Astrocyte of the spinal cord (primary cell): ENCODE results near the gene TOMM5.

Experiments used
- DNase-seq: peaks from one replicate; pipeline ENCODE4 v3.0.0; 2011; ENCODE audit warnings: low read depth, low spot score
- H3K4me3 ChIP-seq: 2 replicates; pipeline ENCODE4 v1.5.1; 2011; ENCODE audit warnings: low read depth, mild to moderate bottlenecking, low read length, moderate library complexity
- CTCF ChIP-seq: IDR thresholded peaks from 2 replicates; pipeline ENCODE4 v1.5.1; 2012; ENCODE audit warnings: low read depth, mild to moderate bottlenecking, low read length, inconsistent platforms
- in situ Hi-C: cut with HindIII; loops from 2 replicates; pipeline ENCODE4 v1.10.0; 2017; ENCODE audit warnings: low sequenced_read_pairs

TOMM5 gene

GRCh38 chr9:37547328-37547878, 45.0 kb downstream of the TOMM5 start:
- no peak overlapping the region for H3K4me3 ChIP-seq
- TF ChIP-seq CTCF, result no peak
- DNase-seq, result no peak
- in situ Hi-C loops, result no loop called here

GRCh38 chr9:37543468-37543867, 48.9 kb downstream of the TOMM5 start:
- no peak overlapping the region for H3K4me3 ChIP-seq
- no peak for DNase-seq
- in situ Hi-C loops, result no loop called here
- TF ChIP-seq CTCF, result no peak

DNA sequence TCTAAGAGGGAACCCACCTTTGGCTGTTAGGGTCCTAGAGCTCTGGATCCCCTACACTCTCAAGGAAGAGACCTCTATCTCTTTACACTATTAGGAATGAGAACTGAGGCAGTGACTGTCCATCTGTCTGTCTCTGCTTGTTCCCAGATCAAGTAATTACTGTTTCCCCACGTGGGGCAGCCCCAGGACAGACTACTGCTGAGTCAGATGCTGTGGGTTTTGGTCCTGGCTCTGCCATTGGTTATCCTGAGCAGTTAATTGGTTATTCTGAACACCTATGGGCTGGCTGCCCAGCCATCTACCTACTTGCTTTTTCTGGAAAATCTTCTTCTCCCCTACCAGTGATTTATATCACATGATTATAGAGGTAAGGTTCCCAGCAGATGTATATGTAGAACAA, 49.5 kb downstream of the TOMM5 start:
- in situ Hi-C loops, result no loop called here

DNA sequence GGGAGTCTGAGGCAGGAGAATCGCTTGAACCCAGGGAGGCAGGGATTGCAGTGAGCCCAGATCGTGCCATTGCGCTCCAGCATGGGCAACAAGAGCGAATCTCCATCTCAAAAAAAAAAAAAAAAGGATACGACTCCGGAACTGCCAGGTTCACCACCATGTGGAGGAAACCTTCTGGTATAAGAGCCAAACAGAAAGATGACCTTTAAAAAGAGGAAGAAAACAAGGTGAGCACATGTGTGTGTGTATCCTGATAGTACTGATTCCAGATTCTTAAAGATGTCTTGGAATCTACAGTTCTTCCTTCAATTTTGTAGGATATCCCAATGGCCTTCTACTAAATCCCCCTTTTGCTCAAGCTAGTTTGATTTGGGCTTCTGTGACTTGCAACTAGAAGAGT, 49.9 kb downstream of the TOMM5 start:
- DNase-seq, result no peak
- no peak for TF ChIP-seq CTCF
- in situ Hi-C loops, result no loop called here
- H3K4me3 ChIP-seq, result no peak overlapping the region

More for the DNA sequence above, 49.5 kb downstream of the TOMM5 start:
- H3K4me3 ChIP-seq, result no peak overlapping the region
- no peak for DNase-seq
- TF ChIP-seq CTCF, result no peak

DNA sequence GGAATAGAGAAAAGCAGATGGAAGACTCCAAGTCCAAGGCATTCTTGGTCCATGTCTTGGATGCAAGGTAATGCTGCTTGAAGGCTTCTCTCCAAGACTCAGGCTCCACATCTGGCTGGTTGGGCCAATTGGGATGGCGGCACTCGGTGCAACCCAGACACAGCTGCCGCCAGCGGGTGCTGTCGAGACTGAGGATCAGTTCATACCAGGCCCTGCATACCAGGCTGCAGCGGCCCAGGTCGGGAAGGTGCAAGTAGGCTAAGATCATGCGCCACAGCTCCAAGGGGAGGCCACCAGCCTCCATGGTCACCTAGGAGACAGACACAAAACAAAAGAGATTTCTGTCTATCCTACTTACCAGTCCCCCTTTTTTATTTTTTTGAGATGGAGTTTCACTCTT, 50.9 kb downstream of the TOMM5 start:
- no peak for TF ChIP-seq CTCF
- in situ Hi-C loops, result no loop called here
- no peak overlapping the region for H3K4me3 ChIP-seq
- no peak for DNase-seq

DNA sequence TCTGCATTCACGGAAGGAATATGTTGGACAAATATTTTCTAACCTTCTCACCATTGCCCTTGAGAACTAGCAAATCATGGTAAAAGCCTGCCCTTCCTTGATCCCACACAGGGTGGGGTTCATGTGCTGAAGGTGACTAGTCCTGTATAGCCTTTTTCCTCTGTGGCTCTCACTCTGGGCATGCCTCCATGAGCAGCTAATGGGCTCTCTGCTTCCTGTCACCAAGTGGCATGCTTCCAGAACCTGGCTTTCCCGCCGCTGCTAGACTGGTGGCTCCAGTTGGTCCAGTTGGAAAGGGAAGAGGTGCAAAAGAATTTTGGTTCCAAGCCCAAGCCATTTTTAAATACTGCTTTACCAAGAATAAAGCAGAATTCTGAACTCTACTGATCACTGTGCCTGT, 51.8 kb downstream of the TOMM5 start:
- DNase-seq, result no peak
- H3K4me3 ChIP-seq, result no peak overlapping the region
- in situ Hi-C loops, result no loop called here
- TF ChIP-seq CTCF, result no peak

DNA sequence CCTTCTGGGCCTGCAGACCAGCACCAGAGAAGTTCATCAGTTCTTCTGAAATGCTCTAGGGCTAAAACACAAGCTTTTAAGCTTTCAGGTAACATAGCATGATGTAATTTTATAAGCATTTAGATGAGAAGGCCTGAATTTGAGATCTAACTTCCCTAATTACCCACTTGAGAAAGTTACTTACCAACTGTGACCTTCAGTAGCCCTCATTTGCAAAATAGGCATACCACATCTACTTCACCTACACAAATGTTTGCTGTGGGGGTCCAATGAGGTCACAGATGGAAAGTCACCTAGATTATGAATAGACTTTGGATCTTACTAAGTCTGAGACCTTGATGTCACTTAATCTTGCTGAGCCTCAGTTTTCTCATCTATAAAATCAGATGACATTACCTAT, 52.8 kb downstream of the TOMM5 start:
- no peak overlapping the region for H3K4me3 ChIP-seq
- DNase-seq, result no peak
- in situ Hi-C loops, result no loop called here
- no peak for TF ChIP-seq CTCF
